ENCODE results near the gene KMT2D. TPM values are rescaled to one million over a fixed set of nuclear protein-coding genes. Genes with fewer than 3 reads are reported as not detected.

KMT2D gene
- total and polyA plus RNA-seq, 2 experiments from 2014 or later: 17.6 to 120 TPM

GRCh38 chr12:49109641-49110463, 49.3 kb upstream of the KMT2D start:
- Histone ChIP-seq H4K20me1 (replicated peaks; ENCODE audit: insufficient read depth) (peaks cover 8% of the 10 kb centered on the region), H3K36me3 (ENCODE audit: insufficient read depth) (no peaks in the 10 kb centered on the region), H2AFZ (peak overlapping the region; percentile 82), H3F3A (replicated peaks; ENCODE audit: low read depth) (peaks cover 6% of the 10 kb centered on the region; the same call in 1 of the 2 replicates), H3K4me1 (ENCODE audit: insufficient read depth) (peaks cover 14% of the 10 kb centered on the region; the same call in 1 of the 2 replicates), H3K27me3 (ENCODE audit: insufficient read depth) (no peaks in the 10 kb centered on the region), H3K9me2 (ENCODE audit: insufficient read depth) (no peaks in the 10 kb centered on the region), H3K4me2 (peak overlapping the region; percentile 87), H3K27ac (ENCODE audit: low read depth) (peak overlapping the region; percentile 65; the same call in 1 of the 2 replicates), H3K4me3 (peak overlapping the region; percentile 90), H3K79me2 (replicated peaks; ENCODE audit: insufficient read depth) (peaks cover 29% of the 10 kb centered on the region)
- Mint-ChIP-seq H3K27me3 (ENCODE audit: insufficient read depth, low read depth, poor library complexity) (peaks cover 6% of the 10 kb centered on the region), H3K9me3 (peaks cover 29% of the 10 kb centered on the region), H3K4me1 (peaks cover 34% of the 10 kb centered on the region), H3K36me3 (ENCODE audit: low read depth) (peaks cover 12% of the 10 kb centered on the region), H3K27ac (peak overlapping the region; percentile 92), H3K4me3 (peak overlapping the region; percentile 96)
- TF ChIP-seq JUNB (IDR thresholded peaks at IDR 0.05; ENCODE audit: unreplicated experiment) (no peak), CREB1 (CRISPR knock-in tag; IDR thresholded peaks at IDR 0.05; ENCODE audit: low read depth) (no peak), EZH2 (IDR thresholded peaks at IDR 0.05; ENCODE audit: low read depth, unreplicated experiment) (no peak), STAT1 (IDR thresholded peaks at IDR 0.05; ENCODE audit: unreplicated experiment) (no peak), NANOG (IDR thresholded peaks at IDR 0.05; ENCODE audit: borderline replicate concordance) (no peak), POLR2AphosphoS5 (IDR thresholded peaks at IDR 0.05; ENCODE audit: low read depth) (no peak), ZNF331 (CRISPR knock-in tag; IDR thresholded peaks at IDR 0.05; ENCODE audit: low read depth) (no peak)
- TF ChIP-seq, protein P1, sequence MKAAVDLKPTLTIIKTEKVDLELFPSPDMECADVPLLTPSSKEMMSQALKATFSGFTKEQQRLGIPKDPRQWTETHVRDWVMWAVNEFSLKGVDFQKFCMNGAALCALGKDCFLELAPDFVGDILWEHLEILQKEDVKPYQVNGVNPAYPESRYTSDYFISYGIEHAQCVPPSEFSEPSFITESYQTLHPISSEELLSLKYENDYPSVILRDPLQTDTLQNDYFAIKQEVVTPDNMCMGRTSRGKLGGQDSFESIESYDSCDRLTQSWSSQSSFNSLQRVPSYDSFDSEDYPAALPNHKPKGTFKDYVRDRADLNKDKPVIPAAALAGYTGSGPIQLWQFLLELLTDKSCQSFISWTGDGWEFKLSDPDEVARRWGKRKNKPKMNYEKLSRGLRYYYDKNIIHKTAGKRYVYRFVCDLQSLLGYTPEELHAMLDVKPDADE (IDR thresholded peaks at IDR 0.05): no peak; the same call in 1 of the 2 replicates
- TF ChIP-seq, protein P2, sequence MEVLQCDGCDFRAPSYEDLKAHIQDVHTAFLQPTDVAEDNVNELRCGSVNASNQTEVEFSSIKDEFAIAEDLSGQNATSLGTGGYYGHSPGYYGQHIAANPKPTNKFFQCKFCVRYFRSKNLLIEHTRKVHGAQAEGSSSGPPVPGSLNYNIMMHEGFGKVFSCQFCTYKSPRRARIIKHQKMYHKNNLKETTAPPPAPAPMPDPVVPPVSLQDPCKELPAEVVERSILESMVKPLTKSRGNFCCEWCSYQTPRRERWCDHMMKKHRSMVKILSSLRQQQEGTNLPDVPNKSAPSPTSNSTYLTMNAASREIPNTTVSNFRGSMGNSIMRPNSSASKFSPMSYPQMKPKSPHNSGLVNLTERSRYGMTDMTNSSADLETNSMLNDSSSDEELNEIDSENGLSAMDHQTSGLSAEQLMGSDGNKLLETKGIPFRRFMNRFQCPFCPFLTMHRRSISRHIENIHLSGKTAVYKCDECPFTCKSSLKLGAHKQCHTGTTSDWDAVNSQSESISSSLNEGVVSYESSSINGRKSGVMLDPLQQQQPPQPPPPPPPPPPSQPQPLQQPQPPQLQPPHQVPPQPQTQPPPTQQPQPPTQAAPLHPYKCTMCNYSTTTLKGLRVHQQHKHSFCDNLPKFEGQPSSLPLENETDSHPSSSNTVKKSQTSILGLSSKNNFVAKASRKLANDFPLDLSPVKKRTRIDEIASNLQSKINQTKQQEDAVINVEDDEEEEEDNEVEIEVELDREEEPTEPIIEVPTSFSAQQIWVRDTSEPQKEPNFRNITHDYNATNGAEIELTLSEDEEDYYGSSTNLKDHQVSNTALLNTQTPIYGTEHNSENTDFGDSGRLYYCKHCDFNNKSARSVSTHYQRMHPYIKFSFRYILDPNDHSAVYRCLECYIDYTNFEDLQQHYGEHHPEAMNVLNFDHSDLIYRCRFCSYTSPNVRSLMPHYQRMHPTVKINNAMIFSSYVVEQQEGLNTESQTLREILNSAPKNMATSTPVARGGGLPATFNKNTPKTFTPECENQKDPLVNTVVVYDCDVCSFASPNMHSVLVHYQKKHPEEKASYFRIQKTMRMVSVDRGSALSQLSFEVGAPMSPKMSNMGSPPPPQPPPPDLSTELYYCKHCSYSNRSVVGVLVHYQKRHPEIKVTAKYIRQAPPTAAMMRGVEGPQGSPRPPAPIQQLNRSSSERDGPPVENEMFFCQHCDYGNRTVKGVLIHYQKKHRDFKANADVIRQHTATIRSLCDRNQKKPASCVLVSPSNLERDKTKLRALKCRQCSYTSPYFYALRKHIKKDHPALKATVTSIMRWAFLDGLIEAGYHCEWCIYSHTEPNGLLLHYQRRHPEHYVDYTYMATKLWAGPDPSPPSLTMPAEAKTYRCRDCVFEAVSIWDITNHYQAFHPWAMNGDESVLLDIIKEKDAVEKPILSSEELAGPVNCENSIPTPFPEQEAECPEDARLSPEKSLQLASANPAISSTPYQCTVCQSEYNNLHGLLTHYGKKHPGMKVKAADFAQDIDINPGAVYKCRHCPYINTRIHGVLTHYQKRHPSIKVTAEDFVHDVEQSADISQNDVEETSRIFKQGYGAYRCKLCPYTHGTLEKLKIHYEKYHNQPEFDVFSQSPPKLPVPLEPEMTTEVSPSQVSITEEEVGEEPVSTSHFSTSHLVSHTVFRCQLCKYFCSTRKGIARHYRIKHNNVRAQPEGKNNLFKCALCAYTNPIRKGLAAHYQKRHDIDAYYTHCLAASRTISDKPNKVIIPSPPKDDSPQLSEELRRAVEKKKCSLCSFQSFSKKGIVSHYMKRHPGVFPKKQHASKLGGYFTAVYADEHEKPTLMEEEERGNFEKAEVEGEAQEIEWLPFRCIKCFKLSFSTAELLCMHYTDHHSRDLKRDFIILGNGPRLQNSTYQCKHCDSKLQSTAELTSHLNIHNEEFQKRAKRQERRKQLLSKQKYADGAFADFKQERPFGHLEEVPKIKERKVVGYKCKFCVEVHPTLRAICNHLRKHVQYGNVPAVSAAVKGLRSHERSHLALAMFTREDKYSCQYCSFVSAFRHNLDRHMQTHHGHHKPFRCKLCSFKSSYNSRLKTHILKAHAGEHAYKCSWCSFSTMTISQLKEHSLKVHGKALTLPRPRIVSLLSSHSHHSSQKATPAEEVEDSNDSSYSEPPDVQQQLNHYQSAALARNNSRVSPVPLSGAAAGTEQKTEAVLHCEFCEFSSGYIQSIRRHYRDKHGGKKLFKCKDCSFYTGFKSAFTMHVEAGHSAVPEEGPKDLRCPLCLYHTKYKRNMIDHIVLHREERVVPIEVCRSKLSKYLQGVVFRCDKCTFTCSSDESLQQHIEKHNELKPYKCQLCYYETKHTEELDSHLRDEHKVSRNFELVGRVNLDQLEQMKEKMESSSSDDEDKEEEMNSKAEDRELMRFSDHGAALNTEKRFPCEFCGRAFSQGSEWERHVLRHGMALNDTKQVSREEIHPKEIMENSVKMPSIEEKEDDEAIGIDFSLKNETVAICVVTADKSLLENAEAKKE (CRISPR knock-in tag; IDR thresholded peaks at IDR 0.05): no peak
- DNase-seq (ENCODE audit: low spot score): peak; percentile 75
- peak; percentile 49 for ATAC-seq

Data from GM23338 (cell line).